H1 (cell line): ENCODE results near the gene CROCC2. TPM values are rescaled to one million over a fixed set of nuclear protein-coding genes. Genes with fewer than 3 reads are reported as not detected.

Experiments used
- CTCF ChIA-PET: fragments of 300-600 bp; sonication (Branson Sonifier 250); formaldehyde crosslinking; loops from one replicate; lab custom pipeline; 2021; ENCODE audit not compliant: partially characterized antibody; lab: Charles Lee
- POLR2A ChIA-PET: fragments of 300-600 bp; sonication (Branson Sonifier 250); formaldehyde crosslinking; loops from one replicate; lab custom pipeline; 2021; ENCODE audit warnings: inconsistent platforms; ENCODE audit not compliant: partially characterized antibody; lab: Charles Lee
- DNase-seq, 2 experiments: peaks; one replicate each; pipeline versions ENCODE4 v3.0.0 to v3.0.0-alpha.2; 2010 to 2022; ENCODE audit warnings: low spot score in 2 of 2, low read depth in 1 of 2, mixed read lengths in 1 of 2
- FAIRE-seq: peaks from 2 replicates; lab custom pipeline; 2011; peaks lifted over from hg19 to GRCh38; lab: Jason Lieb, UNC
- H2AFZ ChIP-seq: 2 replicates; pipeline ENCODE4 v1.8.1; 2012; ENCODE audit warnings: low read length, inconsistent platforms
- H2AK5ac ChIP-seq: 2 replicates; pipeline ENCODE4 v1.6.1; 2013; ENCODE audit warnings: low read depth, low read length
- H2BK120ac ChIP-seq: replicated peaks from 2 replicates; pipeline ENCODE3; 2013; ENCODE audit warnings: low read depth, low read length, inconsistent platforms
- H2BK12ac ChIP-seq: 2 replicates; pipeline ENCODE4 v1.6.1; 2013; ENCODE audit warnings: low read depth, low read length
- H2BK15ac ChIP-seq: 2 replicates; pipeline ENCODE4 v1.6.1; 2013; ENCODE audit warnings: low read length
- H2BK20ac ChIP-seq: 2 replicates; pipeline ENCODE4 v1.6.1; 2013; ENCODE audit warnings: low read length
- H2BK5ac ChIP-seq: 2 replicates; pipeline ENCODE4 v1.6.1; 2013; ENCODE audit warnings: low read depth, low read length
- H3K14ac ChIP-seq: 2 replicates; pipeline ENCODE4 v1.6.1; 2013; ENCODE audit warnings: inconsistent platforms; ENCODE audit not compliant: insufficient read length
- H3K18ac ChIP-seq: 2 replicates; pipeline ENCODE4 v1.6.1; 2013; ENCODE audit warnings: low read length; ENCODE audit errors: extremely low read depth
- H3K23ac ChIP-seq: 2 replicates; pipeline ENCODE4 v1.6.1; 2013; ENCODE audit warnings: inconsistent platforms; ENCODE audit not compliant: insufficient read length
- H3K23me2 ChIP-seq: 2 replicates; pipeline ENCODE4 v1.6.1; 2013; ENCODE audit warnings: low read depth, low read length
- H3K27ac ChIP-seq: 2 replicates; pipeline ENCODE4 v1.6.1; 2011; ENCODE audit warnings: low read depth, low read length, inconsistent platforms
- H3K27me3 ChIP-seq, 4 experiments: replicated peaks in 1 of 4; 1 replicate in 1 of 4; 2 replicates in 3 of 4; pipeline versions ENCODE4 v1.6.1 to v1.8.1; 2011 to 2013; ENCODE audit warnings: low read length in 3 of 4, mild to moderate bottlenecking in 3 of 4, inconsistent platforms in 2 of 4, mixed read lengths in 2 of 4, moderate library complexity in 1 of 4; ENCODE audit not compliant: control insufficient read depth in 3 of 4, insufficient read depth in 3 of 4; ENCODE audit errors: extremely low read depth in 1 of 4
- H3K36me3 ChIP-seq, 4 experiments: 2 replicates each; pipeline versions ENCODE4 v1.6.1 to v1.8.1; 2011 to 2013; ENCODE audit warnings: mild to moderate bottlenecking in 4 of 4, low read length in 3 of 4, moderate library complexity in 2 of 4, control low read depth in 1 of 4, inconsistent platforms in 1 of 4; ENCODE audit not compliant: insufficient read depth in 4 of 4, control insufficient read depth in 2 of 4
- H3K4ac ChIP-seq: replicated peaks from 2 replicates; pipeline ENCODE3; 2013; ENCODE audit warnings: low read length, low read depth, mixed read lengths, inconsistent platforms; ENCODE audit not compliant: insufficient read length
- H3K4me1 ChIP-seq, 4 experiments: replicated peaks in 1 of 4; 1 replicate in 1 of 4; 2 replicates in 3 of 4; pipeline versions ENCODE4 v1.6.1 to v1.8.1; 2011 to 2013; ENCODE audit warnings: low read length in 3 of 4, inconsistent platforms in 2 of 4, mixed read lengths in 1 of 4; ENCODE audit not compliant: insufficient read depth in 4 of 4, control insufficient read depth in 3 of 4
- H3K4me2 ChIP-seq, 2 experiments: 2 replicates each; pipeline versions ENCODE4 v1.6.1 to v1.8.1; 2011 to 2013; ENCODE audit warnings: low read depth in 2 of 2, low read length in 2 of 2, control low read depth in 1 of 2, inconsistent platforms in 1 of 2, mild to moderate bottlenecking in 1 of 2; ENCODE audit not compliant: insufficient read depth in 1 of 2
- H3K4me3 ChIP-seq, 4 experiments: fragments of 200-600, 300-600 bp in 1 of 4; sonication (generic), shearing (Covaris generic), sonication (Bioruptor Twin) in 1 of 4; 2 replicates each; pipeline versions ENCODE4 v1.5.1 to v1.8.1; 2011 to 2016; ENCODE audit warnings: low read length in 4 of 4, low read depth in 3 of 4, control low read depth in 2 of 4, inconsistent platforms in 2 of 4, mild to moderate bottlenecking in 2 of 4, mixed read lengths in 1 of 4, moderate library complexity in 1 of 4; ENCODE audit not compliant: insufficient read depth in 2 of 4; ENCODE audit errors: extremely low read depth in 1 of 4
- H3K56ac ChIP-seq: replicated peaks from 2 replicates; pipeline ENCODE3; 2013; ENCODE audit warnings: low read depth, mild to moderate bottlenecking, mixed read lengths, low read length, inconsistent platforms; ENCODE audit not compliant: insufficient read length
- H3K79me1 ChIP-seq: 2 replicates; pipeline ENCODE4 v1.6.1; 2013; ENCODE audit warnings: low read depth, low read length, control low read depth
- H3K79me2 ChIP-seq, 2 experiments: 2 replicates each; pipeline versions ENCODE4 v1.6.1 to v1.8.1; 2012 to 2013; ENCODE audit warnings: low read length in 2 of 2, mild to moderate bottlenecking in 2 of 2, inconsistent platforms in 1 of 2; ENCODE audit not compliant: insufficient read depth in 2 of 2, control insufficient read depth in 1 of 2
- H3K9ac ChIP-seq, 4 experiments: replicated peaks in 1 of 4; 1 replicate in 1 of 4; 2 replicates in 3 of 4; pipeline versions ENCODE4 v1.6.1 to v1.8.1; 2011 to 2013; ENCODE audit warnings: low read depth in 3 of 4, low read length in 3 of 4, control low read depth in 2 of 4, mild to moderate bottlenecking in 2 of 4, moderate library complexity in 2 of 4, inconsistent platforms in 1 of 4; ENCODE audit errors: extremely low read depth in 1 of 4
- H3K9me3 ChIP-seq, 2 experiments: 2 replicates each; pipeline versions ENCODE4 v1.6.1 to v1.8.1; 2012 to 2013; ENCODE audit warnings: mild to moderate bottlenecking in 2 of 2, moderate library complexity in 2 of 2, control low read depth in 1 of 2, inconsistent platforms in 1 of 2, low read depth in 1 of 2, low read length in 1 of 2, mixed read lengths in 1 of 2; ENCODE audit not compliant: insufficient read depth in 2 of 2
- H4K20me1 ChIP-seq, 2 experiments: replicated peaks in 1 of 2; 2 replicates each; pipeline versions ENCODE3 to v1.8.1; 2011 to 2013; ENCODE audit warnings: inconsistent platforms in 2 of 2, low read length in 2 of 2, mild to moderate bottlenecking in 1 of 2; ENCODE audit not compliant: insufficient read depth in 2 of 2, control insufficient read depth in 1 of 2
- H4K5ac ChIP-seq: 2 replicates; pipeline ENCODE4 v1.6.1; 2013; ENCODE audit warnings: low read length, low read depth, mixed read lengths, inconsistent platforms; ENCODE audit not compliant: insufficient read length
- H4K8ac ChIP-seq: 2 replicates; pipeline ENCODE4 v1.8.0; 2013; ENCODE audit warnings: mild to moderate bottlenecking, moderate library complexity, low read length, inconsistent platforms; ENCODE audit not compliant: insufficient read depth; ENCODE audit errors: extremely low read depth
- H4K91ac ChIP-seq: replicated peaks from 2 replicates; pipeline ENCODE3; 2013; ENCODE audit warnings: low read length, mixed read lengths, inconsistent platforms; ENCODE audit not compliant: insufficient read length
- ATF3 ChIP-seq: IDR thresholded peaks from 2 replicates; pipeline ENCODE4 v1.6.1; 2011; ENCODE audit warnings: low read depth, mild to moderate bottlenecking, low read length; ENCODE audit not compliant: insufficient read depth
- BACH1 ChIP-seq: IDR thresholded peaks from 2 replicates; pipeline ENCODE4 v1.6.1; 2012; ENCODE audit warnings: low read length, improper control_type of control experiment
- E2F6 ChIP-seq: IDR thresholded peaks from 2 replicates; pipeline ENCODE4 v1.6.1; 2012; ENCODE audit warnings: inconsistent platforms
- EGR1 ChIP-seq: IDR thresholded peaks from 2 replicates; pipeline ENCODE4 v1.6.1; 2011; ENCODE audit warnings: low read depth, low read length, borderline replicate concordance
- JUN ChIP-seq: IDR thresholded peaks from 2 replicates; pipeline ENCODE4 v1.6.1; 2011; ENCODE audit warnings: low read depth, mild to moderate bottlenecking, improper control_type of control experiment, low read length
- KDM4A ChIP-seq: IDR thresholded peaks from one replicate; pipeline ENCODE4 v1.7.1; 2012; ENCODE audit warnings: low read depth, mild to moderate bottlenecking, moderate library complexity, low read length, inconsistent platforms; ENCODE audit not compliant: severe bottlenecking
- KDM5A ChIP-seq: fragments of 200-600 bp; IDR thresholded peaks from 2 replicates; pipeline ENCODE4 v1.7.1; 2012; ENCODE audit warnings: mild to moderate bottlenecking, low read length, inconsistent platforms, mixed read lengths
- NANOG ChIP-seq: IDR thresholded peaks from 2 replicates; pipeline ENCODE4 v1.6.1; 2011; ENCODE audit warnings: low read length, low read depth, mild to moderate bottlenecking, inconsistent platforms; ENCODE audit not compliant: insufficient read depth, poor library complexity, severe bottlenecking
- WGBS, 2 experiments: shearing (Covaris generic) in 1 of 2; methylation state at CpG; one replicate each; pipeline versions ENCODE4 v1.1.6 to v1.1.7; 2013 to 2015; ENCODE audit warnings: low lambda C conversion rate in 2 of 2, mixed read lengths in 2 of 2, inconsistent platforms in 1 of 2, low coverage in 1 of 2, missing lambda C conversion rate in 1 of 2; ENCODE audit not compliant: insufficient replicate concordance in 2 of 2, insufficient coverage in 1 of 2, insufficient read length in 1 of 2; ENCODE audit errors: extremely low coverage in 1 of 2, missing lambda C conversion rate in 1 of 2; 5-methylcytosine and 5-hydroxymethylcytosine counted together
- polyA plus RNA-seq, 7 experiments: library from polyadenylated mRNA; depleted of rRNA in 3 of 7; stranded (reverse) in 5 of 7; unstranded in 2 of 7; fragments of >200 nt in 5 of 7; fragments of 200-250 nt in 2 of 7; gene quantifications; 1 replicate in 5 of 7; 2 replicates in 1 of 7; 4 replicates in 1 of 7; pipeline versions ENCODE4 v1.2.1 to v1.2.3, GENCODE V29; 2011 to 2013; ENCODE audit warnings: missing spikeins in 2 of 7, mixed read lengths in 2 of 7
- total RNA-seq: library from RNA; stranded (reverse); fragmentation: NEBNext Ultra II Directional; extraction: Animal tissue kit (Norgen Biotek cat#: 25700); gene quantifications from 2 replicates; pipeline ENCODE4 v1.2.1, GENCODE V29; 2021

Gene CROCC2
- total and polyA plus RNA-seq, 2 of the 8 experiments (the other 6 are each of a cell fraction or from before 2014, with no cell fraction given), result not detected

- Histone ChIP-seq H3K9ac (no peak overlapping the region), H2BK5ac (no peak overlapping the region), H3K18ac (no peak overlapping the region), H3K4me1 (no peaks in the 10 kb centered on the region), H2BK12ac (no peak overlapping the region), H3K79me2 (no peaks in the 10 kb centered on the region), H3K9me3 (peaks cover 0 to 5% of the 10 kb centered on the region in 2 experiments; a peak in 1 of 4 replicates), H3K27ac (no peak overlapping the region), H3K36me3 (no peaks in the 10 kb centered on the region), H3K23me2 (no peaks in the 10 kb centered on the region), H2BK20ac (no peak overlapping the region), H3K27me3 (no peaks in the 10 kb centered on the region), H4K20me1 (no peaks in the 10 kb centered on the region), H2BK120ac (no peak overlapping the region), H4K8ac (no peak overlapping the region), H3K79me1 (no peaks in the 10 kb centered on the region), H2AFZ (no peak overlapping the region), H4K5ac (no peak overlapping the region), H4K91ac (no peak overlapping the region), H3K4me2 (no peak overlapping the region), H2AK5ac (no peak overlapping the region), H3K56ac (no peak overlapping the region), H3K4me3 (no peak overlapping the region), H3K23ac (no peak overlapping the region), H2BK15ac (no peak overlapping the region), H3K4ac (no peak overlapping the region), H3K14ac (no peak overlapping the region)
- 85% methylated on average over 9 of the region's 9 CpGs; no CpG with 5 or more reads in 1 of the 2 experiments for WGBS, 2 experiments
- no peak for DNase-seq
- FAIRE-seq, result no peak
- ChIA-PET POLR2A (no interaction called here), CTCF (interaction anchor here (0.7 to 4.3 kb wide), 5 partner anchors 10 to 225 kb away, joined by 3 to 16 read pairs (median 3); no protein-coding TSS in a partner anchor)
- no peak for TF ChIP-seq NANOG
- TF ChIP-seq KDM4A, result no peak
- TF ChIP-seq ATF3, result no peak
- no peak for TF ChIP-seq EGR1
- TF ChIP-seq JUN, result no peak
- no peak for TF ChIP-seq BACH1
- no peak for TF ChIP-seq KDM5A
- no peak for TF ChIP-seq E2F6
Observed at GRCh38 chr2:240936106-240936505, 30.0 kb downstream of the CROCC2 start.
